Subcutaneous adipose tissue (tissue), 4 donors: ENCODE results near the gene CCDC7. TPM values are rescaled to one million over a fixed set of nuclear protein-coding genes. Genes with fewer than 3 reads are reported as not detected.

Experiments
- CTCF ChIP-seq: fragments of 450-650 bp; IDR thresholded peaks from one replicate; pipeline ENCODE4 v1.5.1; 2016; ENCODE audit warnings: low read depth, mild to moderate bottlenecking, control low read depth, antibody characterized with exemption, moderate library complexity
- total RNA-seq, 4 donors: library from RNA; depleted of rRNA; stranded (reverse); fragments of >200 nt; gene quantifications; one replicate each; pipeline ENCODE4 v1.1.0, GENCODE V29; 2016

The CCDC7 gene
- total RNA-seq, result 10 to 100 TPM; 11.0 to 31.0 (median 27.5) TPM

GRCh38 chr10:32445740-32446535 lies at the start of gene CCDC7:
TSS of gene CCDC7 (plus strand) at chr10:32446140. CDS start at chr10:32451643, 5,503 bp downstream.
- no peak for TF ChIP-seq CTCF

- no peak for TF ChIP-seq CTCF
Observed at GRCh38 chr10:32400961-32401360, 45.0 kb upstream of the CCDC7 start.

DNA sequence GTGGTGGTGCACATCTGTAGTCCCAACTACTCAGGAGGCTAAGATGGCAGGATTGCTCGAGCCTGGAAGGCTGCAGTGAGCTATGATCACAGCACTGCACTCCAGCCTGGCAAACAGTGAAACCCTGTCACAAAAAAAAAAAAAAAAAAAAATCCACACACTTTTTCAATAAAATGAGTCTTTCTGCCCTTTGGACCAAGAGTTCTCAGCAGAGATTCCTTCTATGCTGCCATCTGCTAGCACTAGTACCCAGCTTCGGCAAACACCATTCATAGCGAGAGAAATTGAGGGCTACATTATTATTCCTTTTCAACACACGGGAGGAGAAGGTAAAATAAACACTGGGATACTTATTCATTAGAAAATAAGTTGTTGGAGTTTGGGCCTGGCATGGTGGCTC lies 43.4 kb upstream of the CCDC7 start:
- TF ChIP-seq CTCF, result no peak

GRCh38 chr10:32403091-32403490 lies 42.8 kb upstream of the CCDC7 start:
- no peak for TF ChIP-seq CTCF

- no peak for TF ChIP-seq CTCF
Observed at GRCh38 chr10:32408690-32409089, 37.2 kb upstream of the CCDC7 start.

GRCh38 chr10:32409741-32410140 lies 36.2 kb upstream of the CCDC7 start:
- no peak for TF ChIP-seq CTCF

DNA sequence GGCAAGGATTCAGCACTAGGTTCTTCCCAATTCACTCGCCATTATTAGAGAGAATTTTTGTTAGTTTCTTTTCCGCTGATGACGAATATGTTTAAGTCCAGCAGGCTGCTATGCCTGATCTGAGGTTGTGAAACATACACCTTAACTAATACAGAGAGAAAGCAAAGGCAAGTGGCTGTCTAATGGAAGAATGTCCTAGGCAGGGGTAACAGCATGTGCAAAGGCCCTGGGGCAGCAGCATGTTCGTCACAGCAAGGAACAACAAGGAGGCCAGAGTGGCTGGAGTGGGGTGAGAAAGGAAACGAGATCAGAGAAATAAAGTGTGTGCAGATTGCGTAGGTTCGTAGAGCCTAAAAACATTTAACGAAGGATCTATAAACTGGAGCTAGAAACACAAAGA lies 35.4 kb upstream of the CCDC7 start:
- TF ChIP-seq CTCF, result no peak
